Measurements from ENCODE around the gene ZC3H4.
"Not testable (repeated sequence)": the region's sequence is repeated elsewhere in the genome, so short reads cannot be mapped to it uniquely, and the experiment has no call there.

The ZC3H4 gene

GRCh38 chr19:47067215-47067847 lies 46.2 kb downstream of the ZC3H4 start:
- Mint-ChIP-seq H3K27me3 (no peaks in the 10 kb centered on the region), H3K27ac (peak overlapping the region in 1 of 2 donors; percentile 86), H3K4me1 (peaks cover 11% of the 10 kb centered on the region), H3K9me3 (no peaks in the 10 kb centered on the region), H3K4me3 (no peak overlapping the region)
- ATAC-seq (peak; percentile 8), DNase-seq (no peak)

- no peaks in the 10 kb centered on the region for H3K9me3 Mint-ChIP-seq
- no peak for DNase-seq
- ATAC-seq: peak; percentile 55
- H3K27ac Mint-ChIP-seq: peak overlapping the region in 1 of 2 donors; percentile 80
- no peaks in the 10 kb centered on the region for H3K27me3 Mint-ChIP-seq
- H3K4me3 Mint-ChIP-seq: no peak overlapping the region
- peaks cover 10% of the 10 kb centered on the region for H3K4me1 Mint-ChIP-seq
These were observed 47.0 kb downstream of the ZC3H4 start for GRCh38 chr19:47066376-47067214.

GRCh38 chr19:47065242-47065641 lies 48.3 kb downstream of the ZC3H4 start:
- H3K4me1 Mint-ChIP-seq: no peaks in the 10 kb centered on the region
- ATAC-seq (no peak), DNase-seq (no peak)
- no peak overlapping the region for H3K4me3 Mint-ChIP-seq
- no peaks in the 10 kb centered on the region for H3K9me3 Mint-ChIP-seq
- H3K27me3 Mint-ChIP-seq: no peaks in the 10 kb centered on the region
- H3K27ac Mint-ChIP-seq: peak overlapping the region in 1 of 2 donors; percentile 54

- DNase-seq (no peak), ATAC-seq (no peak)
- no peak overlapping the region for H3K27ac Mint-ChIP-seq
- H3K27me3 Mint-ChIP-seq: no peaks in the 10 kb centered on the region
- H3K9me3 Mint-ChIP-seq: no peaks in the 10 kb centered on the region
- H3K4me3 Mint-ChIP-seq: no peak overlapping the region
- no peaks in the 10 kb centered on the region for H3K4me1 Mint-ChIP-seq
These were observed 49.7 kb downstream of the ZC3H4 start for GRCh38 chr19:47063874-47064273.

GRCh38 chr19:47058621-47059022 lies 55.0 kb downstream of the ZC3H4 start:
- Mint-ChIP-seq H3K27me3 (peaks cover 9% of the 10 kb centered on the region), H3K4me3 (no peak overlapping the region), H3K27ac (no peak overlapping the region), H3K9me3 (no peaks in the 10 kb centered on the region), H3K4me1 (no peaks in the 10 kb centered on the region)
- DNase-seq (no peak), ATAC-seq (no peak)

DNA sequence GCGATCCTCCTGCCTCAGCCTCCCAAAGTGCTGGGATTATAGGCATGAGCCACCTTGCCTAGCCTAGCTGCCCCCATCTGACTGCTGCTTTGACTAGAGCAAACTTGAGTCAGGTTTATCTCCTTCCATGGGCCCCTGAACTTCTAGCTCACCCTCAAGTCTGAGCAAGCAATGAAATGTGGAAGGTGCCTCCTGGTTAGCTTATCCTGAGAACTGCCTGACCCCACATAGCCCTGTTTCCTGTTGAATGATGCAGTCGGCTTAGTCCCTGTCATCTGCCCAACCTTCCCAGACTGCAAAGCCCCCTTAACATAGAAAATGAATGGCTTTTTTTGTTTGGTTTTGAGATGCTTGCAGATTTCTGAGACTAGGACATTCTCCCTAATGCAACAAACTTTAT lies 56.2 kb downstream of the ZC3H4 start:
- no peaks in the 10 kb centered on the region for H3K4me1 Mint-ChIP-seq
- no peak overlapping the region for H3K27ac Mint-ChIP-seq
- no peak overlapping the region for H3K4me3 Mint-ChIP-seq
- ATAC-seq: no peak
- peaks cover 14% of the 10 kb centered on the region for H3K27me3 Mint-ChIP-seq
- no peak for DNase-seq
- no peaks in the 10 kb centered on the region for H3K9me3 Mint-ChIP-seq

GRCh38 chr19:47056411-47056810 lies 57.2 kb downstream of the ZC3H4 start:
- no peak overlapping the region for H3K4me3 Mint-ChIP-seq
- H3K9me3 Mint-ChIP-seq: no peaks in the 10 kb centered on the region
- H3K4me1 Mint-ChIP-seq: no peaks in the 10 kb centered on the region
- peaks cover 14% of the 10 kb centered on the region for H3K27me3 Mint-ChIP-seq
- H3K27ac Mint-ChIP-seq: no peak overlapping the region
- ATAC-seq: no peak
- no peak for DNase-seq

DNA sequence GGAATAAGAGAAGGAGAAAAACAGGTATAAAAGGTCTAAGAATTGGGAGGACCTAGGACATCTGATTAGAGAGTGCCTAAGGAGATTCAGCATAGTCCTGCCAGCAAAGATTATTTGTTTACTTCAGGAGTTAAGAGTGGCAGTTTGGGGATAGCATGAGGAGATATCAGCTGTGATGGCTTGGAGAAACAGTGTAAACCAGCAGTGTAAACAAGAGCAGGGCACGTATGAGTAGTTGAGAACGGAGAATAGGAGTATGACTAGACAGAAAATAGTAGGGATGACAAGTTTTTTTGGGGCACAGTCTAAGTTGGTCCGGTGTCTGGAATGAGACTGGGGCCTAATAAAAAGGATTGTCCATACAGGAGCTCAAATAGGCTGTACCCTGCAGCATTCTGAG lies 63.0 kb downstream of the ZC3H4 start:
- DNase-seq, H3K27ac Mint-ChIP-seq, H3K4me3 Mint-ChIP-seq, H3K9me3 Mint-ChIP-seq, ATAC-seq: not testable (repeated sequence)
- Mint-ChIP-seq H3K4me1 (peaks cover 28% of the 10 kb centered on the region), H3K27me3 (peaks cover 14% of the 10 kb centered on the region)

GRCh38 chr19:47049307-47049700 lies 64.3 kb downstream of the ZC3H4 start:
- ATAC-seq: no peak
- H3K9me3 Mint-ChIP-seq: no peaks in the 10 kb centered on the region
- no peak for DNase-seq
- H3K27me3 Mint-ChIP-seq: peaks cover 12% of the 10 kb centered on the region
- H3K4me1 Mint-ChIP-seq: peaks cover 28% of the 10 kb centered on the region
- H3K4me3 Mint-ChIP-seq: peak overlapping the region; percentile 92 to 94
- H3K27ac Mint-ChIP-seq: peak overlapping the region; percentile 55 to 62

- Mint-ChIP-seq H3K4me1 (peaks cover 28% of the 10 kb centered on the region), H3K27ac (peak overlapping the region; percentile 69 to 86), H3K27me3 (no peaks in the 10 kb centered on the region), H3K4me3 (peak overlapping the region; percentile 92 to 94), H3K9me3 (no peaks in the 10 kb centered on the region)
- peak; percentile 75 for ATAC-seq
- peak; percentile 76 to 87 for DNase-seq
These were observed 65.7 kb downstream of the ZC3H4 start for GRCh38 chr19:47047763-47048405.

GRCh38 chr19:47047272-47047762 lies 66.3 kb downstream of the ZC3H4 start:
- Mint-ChIP-seq H3K27ac (peak overlapping the region in 1 of 2 donors; percentile 86), H3K4me3 (peak overlapping the region; percentile 92 to 94), H3K9me3 (no peaks in the 10 kb centered on the region), H3K27me3 (no peaks in the 10 kb centered on the region), H3K4me1 (peaks cover 28% of the 10 kb centered on the region)
- no peak for DNase-seq
- no peak for ATAC-seq

DNA sequence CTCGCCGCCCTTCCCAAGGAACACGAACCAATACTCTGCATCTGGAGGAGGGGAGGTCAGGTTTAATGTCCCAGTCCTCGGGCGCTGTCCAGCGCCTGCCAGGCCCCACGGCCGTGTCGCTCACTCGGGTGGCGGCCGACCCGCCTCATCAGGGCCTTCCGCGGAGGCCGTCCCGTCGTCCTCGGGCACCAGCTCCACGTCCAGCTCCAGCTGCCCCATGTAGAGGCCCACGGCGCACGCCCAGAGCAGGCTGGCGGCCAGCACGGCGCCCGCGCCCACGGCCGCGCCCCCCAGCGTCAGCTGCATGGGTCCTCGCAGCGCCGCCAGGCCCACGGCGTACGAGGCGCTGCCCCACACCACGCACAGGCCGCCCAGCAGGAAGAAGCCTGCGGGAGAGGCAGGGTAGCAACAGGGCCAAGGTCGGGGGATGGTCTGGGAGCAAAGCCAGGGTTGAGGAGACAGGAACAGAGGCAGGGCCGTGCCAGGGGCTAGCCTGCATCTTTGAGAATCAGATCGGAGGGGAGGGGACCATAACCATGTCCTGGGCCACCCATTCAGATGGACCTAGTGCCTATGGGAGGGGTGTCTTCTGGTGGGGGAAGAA lies 67.6 kb downstream of the ZC3H4 start:
- DNase-seq (no peak), ATAC-seq (no peak)
- Mint-ChIP-seq H3K4me1 (peaks cover 28% of the 10 kb centered on the region), H3K27me3 (no peaks in the 10 kb centered on the region), H3K4me3 (no peak overlapping the region), H3K27ac (no peak overlapping the region), H3K9me3 (no peaks in the 10 kb centered on the region)

DNA sequence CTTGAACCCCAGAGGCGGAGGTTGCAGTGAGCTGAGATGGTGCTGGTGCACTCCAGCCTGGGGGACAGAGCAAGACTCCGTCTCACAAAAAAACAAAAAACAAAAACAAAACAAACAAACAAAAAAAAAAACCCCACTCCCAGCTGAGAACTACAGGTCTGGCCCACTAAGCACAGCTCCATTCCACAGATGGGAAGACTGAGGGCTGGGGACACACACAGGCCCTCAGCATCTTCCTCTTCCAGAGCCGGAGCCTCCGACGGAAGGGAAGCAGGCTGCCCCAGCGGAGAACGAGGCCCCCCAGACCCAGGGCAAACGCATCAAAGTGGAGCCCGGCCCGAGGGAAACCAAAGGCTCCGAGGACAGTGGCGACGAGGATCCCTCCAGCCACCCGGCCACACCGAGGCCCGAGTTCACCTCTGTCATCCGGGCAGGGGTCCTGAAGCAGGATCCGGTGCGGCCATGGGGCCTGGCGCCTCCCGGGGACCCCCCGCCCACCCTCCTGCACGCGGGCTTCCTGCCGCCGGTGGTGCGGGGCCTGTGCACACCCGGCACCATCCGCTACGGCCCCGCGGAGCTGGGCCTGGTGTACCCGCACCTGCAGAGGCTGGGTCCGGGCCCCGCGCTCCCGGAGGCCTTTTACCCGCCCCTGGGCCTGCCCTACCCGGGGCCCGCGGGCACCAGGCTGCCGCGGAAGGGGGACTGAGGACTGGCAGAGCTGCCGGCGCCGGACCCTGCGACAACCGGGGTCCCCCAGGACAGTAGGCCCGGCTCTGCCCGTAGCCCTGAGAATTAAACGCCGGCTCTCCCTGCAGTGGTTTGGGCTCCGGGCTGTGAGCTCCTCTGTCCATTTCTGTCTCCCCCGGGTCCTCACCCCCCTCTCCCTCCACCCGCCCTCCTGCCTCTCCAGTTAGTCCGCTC lies 68.4 kb downstream of the ZC3H4 start:
- Mint-ChIP-seq H3K27ac (no peak overlapping the region), H3K4me3 (no peak overlapping the region), H3K4me1 (peaks cover 28% of the 10 kb centered on the region), H3K9me3 (no peaks in the 10 kb centered on the region), H3K27me3 (no peaks in the 10 kb centered on the region)
- DNase-seq: no peak
- no peak for ATAC-seq

- DNase-seq: no peak
- H3K4me3 Mint-ChIP-seq: no peak overlapping the region
- H3K9me3 Mint-ChIP-seq: no peaks in the 10 kb centered on the region
- peaks cover 11% of the 10 kb centered on the region for H3K4me1 Mint-ChIP-seq
- no peaks in the 10 kb centered on the region for H3K27me3 Mint-ChIP-seq
- ATAC-seq: no peak
- H3K27ac Mint-ChIP-seq: peak overlapping the region in 1 of 2 donors; percentile 81
These were observed 72.7 kb downstream of the ZC3H4 start for GRCh38 chr19:47040869-47041268.

All from stimulated activated naive CD8-positive, alpha-beta T cell treated with anti-CD3 and anti-CD28 coated beads, Interleukin-15, amount 100 ng/mL, for 72 hours (primary cell).